H1 (cell line): ENCODE results near the gene CDKN3. TPM values are rescaled to one million over a fixed set of nuclear protein-coding genes. Genes with fewer than 3 reads are reported as not detected.

ENCODE experiments used
- CTCF ChIA-PET: fragments of 300-600 bp; sonication (Branson Sonifier 250); formaldehyde crosslinking; loops from one replicate; lab custom pipeline; 2021; ENCODE audit not compliant: partially characterized antibody; lab: Charles Lee
- POLR2A ChIA-PET: fragments of 300-600 bp; sonication (Branson Sonifier 250); formaldehyde crosslinking; loops from one replicate; lab custom pipeline; 2021; ENCODE audit warnings: inconsistent platforms; ENCODE audit not compliant: partially characterized antibody; lab: Charles Lee
- DNase-seq, 2 experiments: peaks; one replicate each; pipeline versions ENCODE4 v3.0.0 to v3.0.0-alpha.2; 2010 to 2022; ENCODE audit warnings: low spot score in 2 of 2, low read depth in 1 of 2, mixed read lengths in 1 of 2
- FAIRE-seq: peaks from 2 replicates; lab custom pipeline; 2011; peaks lifted over from hg19 to GRCh38; lab: Jason Lieb, UNC
- H2AFZ ChIP-seq: 2 replicates; pipeline ENCODE4 v1.8.1; 2012; ENCODE audit warnings: low read length, inconsistent platforms
- H2AK5ac ChIP-seq: 2 replicates; pipeline ENCODE4 v1.6.1; 2013; ENCODE audit warnings: low read depth, low read length
- H2BK120ac ChIP-seq: replicated peaks from 2 replicates; pipeline ENCODE3; 2013; ENCODE audit warnings: low read depth, low read length, inconsistent platforms
- H2BK12ac ChIP-seq: 2 replicates; pipeline ENCODE4 v1.6.1; 2013; ENCODE audit warnings: low read depth, low read length
- H2BK15ac ChIP-seq: 2 replicates; pipeline ENCODE4 v1.6.1; 2013; ENCODE audit warnings: low read length
- H2BK20ac ChIP-seq: 2 replicates; pipeline ENCODE4 v1.6.1; 2013; ENCODE audit warnings: low read length
- H2BK5ac ChIP-seq: 2 replicates; pipeline ENCODE4 v1.6.1; 2013; ENCODE audit warnings: low read depth, low read length
- H3K14ac ChIP-seq: 2 replicates; pipeline ENCODE4 v1.6.1; 2013; ENCODE audit warnings: inconsistent platforms; ENCODE audit not compliant: insufficient read length
- H3K18ac ChIP-seq: 2 replicates; pipeline ENCODE4 v1.6.1; 2013; ENCODE audit warnings: low read length; ENCODE audit errors: extremely low read depth
- H3K23ac ChIP-seq: 2 replicates; pipeline ENCODE4 v1.6.1; 2013; ENCODE audit warnings: inconsistent platforms; ENCODE audit not compliant: insufficient read length
- H3K23me2 ChIP-seq: 2 replicates; pipeline ENCODE4 v1.6.1; 2013; ENCODE audit warnings: low read depth, low read length
- H3K27ac ChIP-seq: 2 replicates; pipeline ENCODE4 v1.6.1; 2011; ENCODE audit warnings: low read depth, low read length, inconsistent platforms
- H3K27me3 ChIP-seq, 4 experiments: replicated peaks in 1 of 4; 1 replicate in 1 of 4; 2 replicates in 3 of 4; pipeline versions ENCODE4 v1.6.1 to v1.8.1; 2011 to 2013; ENCODE audit warnings: low read length in 3 of 4, mild to moderate bottlenecking in 3 of 4, inconsistent platforms in 2 of 4, mixed read lengths in 2 of 4, moderate library complexity in 1 of 4; ENCODE audit not compliant: control insufficient read depth in 3 of 4, insufficient read depth in 3 of 4; ENCODE audit errors: extremely low read depth in 1 of 4
- H3K36me3 ChIP-seq, 4 experiments: 2 replicates each; pipeline versions ENCODE4 v1.6.1 to v1.8.1; 2011 to 2013; ENCODE audit warnings: mild to moderate bottlenecking in 4 of 4, low read length in 3 of 4, moderate library complexity in 2 of 4, control low read depth in 1 of 4, inconsistent platforms in 1 of 4; ENCODE audit not compliant: insufficient read depth in 4 of 4, control insufficient read depth in 2 of 4
- H3K4ac ChIP-seq: replicated peaks from 2 replicates; pipeline ENCODE3; 2013; ENCODE audit warnings: low read length, low read depth, mixed read lengths, inconsistent platforms; ENCODE audit not compliant: insufficient read length
- H3K4me1 ChIP-seq, 4 experiments: replicated peaks in 1 of 4; 1 replicate in 1 of 4; 2 replicates in 3 of 4; pipeline versions ENCODE4 v1.6.1 to v1.8.1; 2011 to 2013; ENCODE audit warnings: low read length in 3 of 4, inconsistent platforms in 2 of 4, mixed read lengths in 1 of 4; ENCODE audit not compliant: insufficient read depth in 4 of 4, control insufficient read depth in 3 of 4
- H3K4me2 ChIP-seq, 2 experiments: 2 replicates each; pipeline versions ENCODE4 v1.6.1 to v1.8.1; 2011 to 2013; ENCODE audit warnings: low read depth in 2 of 2, low read length in 2 of 2, control low read depth in 1 of 2, inconsistent platforms in 1 of 2, mild to moderate bottlenecking in 1 of 2; ENCODE audit not compliant: insufficient read depth in 1 of 2
- H3K4me3 ChIP-seq, 4 experiments: fragments of 200-600, 300-600 bp in 1 of 4; sonication (generic), shearing (Covaris generic), sonication (Bioruptor Twin) in 1 of 4; 2 replicates each; pipeline versions ENCODE4 v1.5.1 to v1.8.1; 2011 to 2016; ENCODE audit warnings: low read length in 4 of 4, low read depth in 3 of 4, control low read depth in 2 of 4, inconsistent platforms in 2 of 4, mild to moderate bottlenecking in 2 of 4, mixed read lengths in 1 of 4, moderate library complexity in 1 of 4; ENCODE audit not compliant: insufficient read depth in 2 of 4; ENCODE audit errors: extremely low read depth in 1 of 4
- H3K56ac ChIP-seq: replicated peaks from 2 replicates; pipeline ENCODE3; 2013; ENCODE audit warnings: low read depth, mild to moderate bottlenecking, mixed read lengths, low read length, inconsistent platforms; ENCODE audit not compliant: insufficient read length
- H3K79me1 ChIP-seq: 2 replicates; pipeline ENCODE4 v1.6.1; 2013; ENCODE audit warnings: low read depth, low read length, control low read depth
- H3K79me2 ChIP-seq, 2 experiments: 2 replicates each; pipeline versions ENCODE4 v1.6.1 to v1.8.1; 2012 to 2013; ENCODE audit warnings: low read length in 2 of 2, mild to moderate bottlenecking in 2 of 2, inconsistent platforms in 1 of 2; ENCODE audit not compliant: insufficient read depth in 2 of 2, control insufficient read depth in 1 of 2
- H3K9ac ChIP-seq, 4 experiments: replicated peaks in 1 of 4; 1 replicate in 1 of 4; 2 replicates in 3 of 4; pipeline versions ENCODE4 v1.6.1 to v1.8.1; 2011 to 2013; ENCODE audit warnings: low read depth in 3 of 4, low read length in 3 of 4, control low read depth in 2 of 4, mild to moderate bottlenecking in 2 of 4, moderate library complexity in 2 of 4, inconsistent platforms in 1 of 4; ENCODE audit errors: extremely low read depth in 1 of 4
- H3K9me3 ChIP-seq, 2 experiments: 2 replicates each; pipeline versions ENCODE4 v1.6.1 to v1.8.1; 2012 to 2013; ENCODE audit warnings: mild to moderate bottlenecking in 2 of 2, moderate library complexity in 2 of 2, control low read depth in 1 of 2, inconsistent platforms in 1 of 2, low read depth in 1 of 2, low read length in 1 of 2, mixed read lengths in 1 of 2; ENCODE audit not compliant: insufficient read depth in 2 of 2
- H4K20me1 ChIP-seq, 2 experiments: replicated peaks in 1 of 2; 2 replicates each; pipeline versions ENCODE3 to v1.8.1; 2011 to 2013; ENCODE audit warnings: inconsistent platforms in 2 of 2, low read length in 2 of 2, mild to moderate bottlenecking in 1 of 2; ENCODE audit not compliant: insufficient read depth in 2 of 2, control insufficient read depth in 1 of 2
- H4K5ac ChIP-seq: 2 replicates; pipeline ENCODE4 v1.6.1; 2013; ENCODE audit warnings: low read length, low read depth, mixed read lengths, inconsistent platforms; ENCODE audit not compliant: insufficient read length
- H4K8ac ChIP-seq: 2 replicates; pipeline ENCODE4 v1.8.0; 2013; ENCODE audit warnings: mild to moderate bottlenecking, moderate library complexity, low read length, inconsistent platforms; ENCODE audit not compliant: insufficient read depth; ENCODE audit errors: extremely low read depth
- H4K91ac ChIP-seq: replicated peaks from 2 replicates; pipeline ENCODE3; 2013; ENCODE audit warnings: low read length, mixed read lengths, inconsistent platforms; ENCODE audit not compliant: insufficient read length
- CTCF ChIP-seq, 3 experiments: IDR thresholded peaks; 1 replicate in 2 of 3; 2 replicates in 1 of 3; pipeline versions ENCODE4 v1.5.1 to v1.6.1; 2011; ENCODE audit warnings: low read length in 3 of 3, mild to moderate bottlenecking in 3 of 3, inconsistent platforms in 2 of 3, low read depth in 1 of 3, moderate library complexity in 1 of 3; ENCODE audit not compliant: insufficient read depth in 1 of 3; ENCODE audit errors: control extremely low read depth in 1 of 3
- E2F6 ChIP-seq: IDR thresholded peaks from 2 replicates; pipeline ENCODE4 v1.6.1; 2012; ENCODE audit warnings: inconsistent platforms
- GABPA ChIP-seq: IDR thresholded peaks from 2 replicates; pipeline ENCODE4 v1.6.1; 2011; ENCODE audit warnings: mild to moderate bottlenecking, low read length, moderate library complexity, borderline replicate concordance; ENCODE audit not compliant: insufficient read depth
- GTF2F1 ChIP-seq: IDR thresholded peaks from 2 replicates; pipeline ENCODE4 v1.6.1; 2012; ENCODE audit warnings: low read depth, low read length, improper control_type of control experiment, borderline replicate concordance
- JUND ChIP-seq: IDR thresholded peaks from 2 replicates; pipeline ENCODE4 v1.6.1; 2011; ENCODE audit warnings: mild to moderate bottlenecking, improper control_type of control experiment, low read length
- RAD21 ChIP-seq, 2 experiments: IDR thresholded peaks in 1 of 2; conservative IDR thresholded peaks in 1 of 2; 2 replicates each; pipeline ENCODE4 v1.6.1; 2011; ENCODE audit warnings: low read depth in 2 of 2, low read length in 2 of 2, improper control_type of control experiment in 1 of 2, inconsistent platforms in 1 of 2, mild to moderate bottlenecking in 1 of 2, moderate library complexity in 1 of 2
- RBBP5 ChIP-seq: IDR thresholded peaks from 2 replicates; pipeline ENCODE4 v1.7.1; 2012; ENCODE audit warnings: low read depth, mild to moderate bottlenecking, inconsistent platforms, low read length, moderate library complexity, borderline replicate concordance
- SP1 ChIP-seq: IDR thresholded peaks from 2 replicates; pipeline ENCODE4 v1.6.1; 2011; ENCODE audit warnings: low read depth, low read length
- SP2 ChIP-seq: IDR thresholded peaks from 2 replicates; pipeline ENCODE4 v1.6.1; 2012; ENCODE audit warnings: mild to moderate bottlenecking, low read length, inconsistent platforms
- SP4 ChIP-seq: IDR thresholded peaks from 2 replicates; pipeline ENCODE4 v1.6.1; 2012; ENCODE audit warnings: low read length, inconsistent platforms
- WGBS, 2 experiments: shearing (Covaris generic) in 1 of 2; methylation state at CpG; one replicate each; pipeline versions ENCODE4 v1.1.6 to v1.1.7; 2013 to 2015; ENCODE audit warnings: low lambda C conversion rate in 2 of 2, mixed read lengths in 2 of 2, inconsistent platforms in 1 of 2, low coverage in 1 of 2, missing lambda C conversion rate in 1 of 2; ENCODE audit not compliant: insufficient replicate concordance in 2 of 2, insufficient coverage in 1 of 2, insufficient read length in 1 of 2; ENCODE audit errors: extremely low coverage in 1 of 2, missing lambda C conversion rate in 1 of 2; 5-methylcytosine and 5-hydroxymethylcytosine counted together
- polyA plus RNA-seq, 7 experiments: library from polyadenylated mRNA; depleted of rRNA in 3 of 7; stranded (reverse) in 5 of 7; unstranded in 2 of 7; fragments of >200 nt in 5 of 7; fragments of 200-250 nt in 2 of 7; gene quantifications; 1 replicate in 5 of 7; 2 replicates in 1 of 7; 4 replicates in 1 of 7; pipeline versions ENCODE4 v1.2.1 to v1.2.3, GENCODE V29; 2011 to 2013; ENCODE audit warnings: missing spikeins in 2 of 7, mixed read lengths in 2 of 7
- total RNA-seq: library from RNA; stranded (reverse); fragmentation: NEBNext Ultra II Directional; extraction: Animal tissue kit (Norgen Biotek cat#: 25700); gene quantifications from 2 replicates; pipeline ENCODE4 v1.2.1, GENCODE V29; 2021

The CDKN3 gene
- total and polyA plus RNA-seq, 2 of the 8 experiments (the other 6 are each of a cell fraction or from before 2014, with no cell fraction given): 43.5 to 48.3 TPM

- no peak for DNase-seq
- H3K4me2 ChIP-seq: no peak overlapping the region
- H3K9ac ChIP-seq: no peak overlapping the region
- H3K56ac ChIP-seq: no peak overlapping the region
- no peak overlapping the region for H3K18ac ChIP-seq
- H3K27ac ChIP-seq: no peak overlapping the region
- peaks cover 11% of the 10 kb centered on the region; the same call in 1 of the 2 replicates for H3K23me2 ChIP-seq
- no peaks in the 10 kb centered on the region for H3K9me3 ChIP-seq
- no peak overlapping the region for H3K4ac ChIP-seq
- POLR2A ChIA-PET: interaction anchor here (1.0 to 3.7 kb wide), 7 partner anchors 9 to 94 kb away, joined by 3 to 25 read pairs (median 15); partner anchors contain the start of gene GMFB
- H4K5ac ChIP-seq: no peak overlapping the region
- H2AK5ac ChIP-seq: no peak overlapping the region
- no peaks in the 10 kb centered on the region; the same call in 1 of the 2 replicates for H3K79me1 ChIP-seq
- H2BK20ac ChIP-seq: no peak overlapping the region
- no peak overlapping the region for H4K91ac ChIP-seq
- H2BK12ac ChIP-seq: peak overlapping the region; percentile 39; the same call in 1 of the 2 replicates
- no peak overlapping the region for H3K23ac ChIP-seq
- no peaks in the 10 kb centered on the region for H3K79me2 ChIP-seq
- FAIRE-seq: no peak
- peaks cover 0 to 3% (median 1%) of the 10 kb centered on the region in 4 experiments; a peak in 2 of 7 replicates for H3K4me1 ChIP-seq
- 92% methylated on average over 18 of the region's 27 CpGs; no CpG with 5 or more reads in 1 of the 2 experiments for WGBS, 2 experiments
- peaks cover 0 to 7% (median 3%) of the 10 kb centered on the region in 4 experiments; a peak in 3 of 7 replicates for H3K27me3 ChIP-seq
- H3K36me3 ChIP-seq: no peaks in the 10 kb centered on the region
- H4K8ac ChIP-seq: no peak overlapping the region
- no peak overlapping the region for H2BK5ac ChIP-seq
- no peak overlapping the region for H3K4me3 ChIP-seq
- H3K14ac ChIP-seq: no peak overlapping the region
- CTCF ChIA-PET: interaction anchor here (0.8 to 5.3 kb wide), 10 partner anchors 10 to 50 kb away, joined by 3 to 26 read pairs (median 5); no protein-coding TSS in a partner anchor
- no peaks in the 10 kb centered on the region for H4K20me1 ChIP-seq
- no peak overlapping the region for H2AFZ ChIP-seq
- H2BK120ac ChIP-seq: no peak overlapping the region
- H2BK15ac ChIP-seq: 0 out of 2 replicates have a peak overlapping the region, but pooled peaks have one; percentile 61
- TF ChIP-seq SP1 (no peak), RAD21 (IDR thresholded peaks at IDR 0.05 in 1 of 2, conservative IDR thresholded peaks at IDR 0.05 in 1 of 2; ENCODE audit: low read depth in 2 of 2, low read length in 2 of 2) (no peak), GABPA (no peak), SP2 (no peak), GTF2F1 (no peak), CTCF (IDR thresholded peaks at IDR 0.05; ENCODE audit: control extremely low read depth in 1 of 3, insufficient read depth in 1 of 3, low read depth in 1 of 3, low read length in 3 of 3) (no peak), E2F6 (no peak), JUND (no peak), SP4 (no peak), RBBP5 (no peak)
Observed at GRCh38 chr14:54394596-54394995, 2.2 kb upstream of the CDKN3 start.
